Measurements from ENCODE around the gene SLC16A3. TPM values are rescaled to one million over a fixed set of nuclear protein-coding genes. Genes with fewer than 3 reads are reported as not detected.

SLC16A3 gene
- total and polyA plus RNA-seq, 2 donors from 2014 or later, result 28.8 to 85.7 TPM

GRCh38 chr17:82232876-82233785 is 4.3 kb downstream of the SLC16A3 start:
- Histone ChIP-seq H3K9ac (ENCODE audit: low read length in 3 of 3) (no peak overlapping the region), H3K4me3 (ENCODE audit: low read length in 3 of 3) (no peak overlapping the region), H3K4me1 (ENCODE audit: control insufficient read depth in 2 of 3, insufficient read depth in 2 of 3, low read depth in 1 of 3, low read length in 3 of 3) (peaks cover 0 to 50% (median 19%) of the 10 kb centered on the region in 3 donors), H3K27me3 (ENCODE audit: control insufficient read depth, insufficient read depth, low read length) (no peaks in the 10 kb centered on the region), H3K36me3 (ENCODE audit: control insufficient read depth in 2 of 3, insufficient read depth in 3 of 3, low read length in 3 of 3) (no peaks in the 10 kb centered on the region), H3K9me3 (ENCODE audit: control insufficient read depth in 2 of 3, insufficient read depth in 1 of 3, low read length in 3 of 3) (no peaks in the 10 kb centered on the region), H3K27ac (ENCODE audit: low read depth in 2 of 2, low read length in 2 of 2) (no peak overlapping the region)
- FAIRE-seq (no peak), DNase-seq (peak in 1 of 5 donors; percentile 84)
- intact Hi-C loops (cut with DNase I), result loop anchor here (10.0 kb wide), 1 partner anchor 92 kb away; no protein-coding TSS in a partner anchor
- no peak for TF ChIP-seq CTCF (IDR thresholded peaks at IDR 0.05; ENCODE audit: borderline replicate concordance, extremely low read depth, insufficient read depth)

GRCh38 chr17:82234211-82235055 is 5.6 kb downstream of the SLC16A3 start:
- intact Hi-C loops (cut with DNase I), result loop anchor here (10.0 kb wide), 1 partner anchor 90 kb away; no protein-coding TSS in a partner anchor
- FAIRE-seq (no peak), DNase-seq (peak; percentile 70 to 88 (median 78))
- H3K27me3 ChIP-seq (ENCODE audit: control insufficient read depth, insufficient read depth, low read length), result no peaks in the 10 kb centered on the region
- no peaks in the 10 kb centered on the region for H3K9me3 ChIP-seq (ENCODE audit: control insufficient read depth in 2 of 3, insufficient read depth in 1 of 3, low read length in 3 of 3)
- no peak overlapping the region for H3K4me3 ChIP-seq (ENCODE audit: low read length in 3 of 3)
- H3K9ac ChIP-seq (ENCODE audit: low read length in 3 of 3), result peak overlapping the region in 1 of 3 donors; percentile 34
- no peak for TF ChIP-seq CTCF (IDR thresholded peaks at IDR 0.05; ENCODE audit: borderline replicate concordance, extremely low read depth, insufficient read depth)
- H3K36me3 ChIP-seq (ENCODE audit: control insufficient read depth in 2 of 3, insufficient read depth in 3 of 3, low read length in 3 of 3), result no peaks in the 10 kb centered on the region
- peaks cover 0 to 60% (median 19%) of the 10 kb centered on the region in 3 donors for H3K4me1 ChIP-seq (ENCODE audit: control insufficient read depth in 2 of 3, insufficient read depth in 2 of 3, low read depth in 1 of 3, low read length in 3 of 3)
- H3K27ac ChIP-seq (ENCODE audit: low read depth in 2 of 2, low read length in 2 of 2), result no peak overlapping the region

- Histone ChIP-seq H3K27ac (ENCODE audit: low read depth in 2 of 2, low read length in 2 of 2) (peak overlapping the region in 1 of 2 donors; percentile 63), H3K4me3 (ENCODE audit: low read length in 3 of 3) (no peak overlapping the region), H3K9ac (ENCODE audit: low read length in 3 of 3) (peak overlapping the region in 1 of 3 donors; percentile 34), H3K27me3 (ENCODE audit: control insufficient read depth, insufficient read depth, low read length) (no peaks in the 10 kb centered on the region), H3K36me3 (ENCODE audit: control insufficient read depth in 2 of 3, insufficient read depth in 3 of 3, low read length in 3 of 3) (no peaks in the 10 kb centered on the region), H3K4me1 (ENCODE audit: control insufficient read depth in 2 of 3, insufficient read depth in 2 of 3, low read depth in 1 of 3, low read length in 3 of 3) (peaks cover 0 to 62% (median 24%) of the 10 kb centered on the region in 3 donors), H3K9me3 (ENCODE audit: control insufficient read depth in 2 of 3, insufficient read depth in 1 of 3, low read length in 3 of 3) (no peaks in the 10 kb centered on the region)
- DNase-seq (peak in 1 of 5 donors; percentile 77), FAIRE-seq (no peak)
- intact Hi-C loops (cut with DNase I), result loop anchor here (10.0 kb wide), 1 partner anchor 90 kb away; no protein-coding TSS in a partner anchor
- TF ChIP-seq CTCF (IDR thresholded peaks at IDR 0.05; ENCODE audit: borderline replicate concordance, extremely low read depth, insufficient read depth), result no peak
These were observed 6.4 kb downstream of the SLC16A3 start for GRCh38 chr17:82235056-82235774.

All from kidney (tissue), 14 donors.